SK-N-SH (cell line): ENCODE data around the gene PTGER1. TPM values are rescaled to one million over a fixed set of nuclear protein-coding genes. Genes with fewer than 3 reads are reported as not detected.

Experiments
- CTCF ChIA-PET: fragments of 300-600, 350-600 bp; formaldehyde crosslinking; extraction: SDS; loops from one replicate; lab custom pipeline; 2021; lab: Yijun Ruan, JAX
- POLR2A ChIA-PET: fragments of 350-600 bp; sonication (Branson Sonifier 250); formaldehyde crosslinking; extraction: SDS; loops from one replicate; lab custom pipeline; 2020; ENCODE audit warnings: antibody characterized with exemption, inconsistent platforms; lab: Yijun Ruan, JAX
- DNase-seq: peaks from one replicate; pipeline ENCODE4 v3.0.0; 2012
- H2AFZ ChIP-seq: fragments of 200-600 bp; sonication (generic); 2 replicates; pipeline ENCODE4 v1.8.1; 2016; ENCODE audit warnings: antibody characterized with exemption, mild to moderate bottlenecking, low read depth
- H3F3A ChIP-seq: fragments of 200-600 bp; sonication (generic); replicated peaks from 2 replicates; pipeline ENCODE3; 2016; ENCODE audit warnings: antibody characterized with exemption, mild to moderate bottlenecking; ENCODE audit not compliant: insufficient read depth
- H3K27ac ChIP-seq, 2 experiments: fragments of 200-500 bp in 1 of 2; fragments of 200-600 bp in 1 of 2; sonication (Bioruptor generic) in 1 of 2; sonication (generic), shearing (Covaris generic) in 1 of 2; 2 replicates each; pipeline versions ENCODE4 v1.5.1 to v1.6.1; 2014 to 2016; ENCODE audit warnings: low read depth in 2 of 2, inconsistent platforms in 1 of 2, low read length in 1 of 2, mild to moderate bottlenecking in 1 of 2, mixed read lengths in 1 of 2
- H3K27me3 ChIP-seq: fragments of 200-600 bp; sonication (generic), shearing (Covaris generic); 2 replicates; pipeline ENCODE4 v1.6.1; 2016; ENCODE audit warnings: mixed run types; ENCODE audit not compliant: insufficient read depth
- H3K36me3 ChIP-seq, 2 experiments: fragments of 200-500 bp in 1 of 2; fragments of 200-600 bp in 1 of 2; sonication (Bioruptor generic) in 1 of 2; sonication (generic) in 1 of 2; replicated peaks in 1 of 2; 2 replicates each; pipeline versions ENCODE3 to v1.5.1; 2014 to 2016; ENCODE audit warnings: low read length in 1 of 2, mild to moderate bottlenecking in 1 of 2; ENCODE audit not compliant: insufficient read depth in 2 of 2, control insufficient read depth in 1 of 2
- H3K4me1 ChIP-seq, 2 experiments: fragments of 200-500 bp in 1 of 2; fragments of 200-600 bp in 1 of 2; sonication (Bioruptor generic) in 1 of 2; sonication (generic), shearing (Covaris generic) in 1 of 2; 2 replicates each; pipeline versions ENCODE4 v1.5.1 to v1.6.1; 2014 to 2016; ENCODE audit warnings: low read depth in 1 of 2, low read length in 1 of 2, mixed run types in 1 of 2; ENCODE audit not compliant: insufficient read depth in 2 of 2, control insufficient read depth in 1 of 2
- H3K4me2 ChIP-seq: fragments of 200-600 bp; sonication (generic), shearing (Covaris generic); 2 replicates; pipeline ENCODE4 v1.6.1; 2017; ENCODE audit warnings: mixed run types
- H3K4me3 ChIP-seq, 2 experiments: fragments of 200-500 bp in 1 of 2; fragments of 200-600 bp in 1 of 2; sonication (Bioruptor generic) in 1 of 2; sonication (generic), shearing (Covaris generic) in 1 of 2; 2 replicates each; pipeline versions ENCODE4 v1.5.1 to v1.8.1; 2014 to 2016; ENCODE audit warnings: low read depth in 2 of 2, inconsistent platforms in 1 of 2, low read length in 1 of 2, mild to moderate bottlenecking in 1 of 2, mixed read lengths in 1 of 2, moderate library complexity in 1 of 2
- H3K79me2 ChIP-seq: fragments of 200-600 bp; sonication (generic); 2 replicates; pipeline ENCODE4 v1.8.1; 2017; ENCODE audit warnings: mild to moderate bottlenecking; ENCODE audit not compliant: insufficient read depth
- H3K9ac ChIP-seq: fragments of 200-600 bp; sonication (generic); 2 replicates; pipeline ENCODE4 v1.6.1; 2017; ENCODE audit warnings: mixed run types
- H3K9me2 ChIP-seq: fragments of 200-600 bp; sonication (generic); 2 replicates; pipeline ENCODE4 v1.6.1; 2017; ENCODE audit warnings: mixed run types
- H3K9me3 ChIP-seq: fragments of 200-600 bp; sonication (generic); 2 replicates; pipeline ENCODE4 v1.6.1; 2017; ENCODE audit warnings: mixed run types, mild to moderate bottlenecking, moderate library complexity
- H4K20me1 ChIP-seq: fragments of 200-600 bp; sonication (generic); 2 replicates; pipeline ENCODE4 v1.6.1; 2017; ENCODE audit warnings: mild to moderate bottlenecking, mixed run types; ENCODE audit not compliant: insufficient read depth
- CTCF ChIP-seq: fragments of 200-600 bp; sonication (generic); IDR thresholded peaks from 2 replicates; pipeline ENCODE4 v1.6.1; 2017; ENCODE audit warnings: antibody characterized with exemption, mild to moderate bottlenecking, moderate library complexity
- ELF1 ChIP-seq: IDR thresholded peaks from 2 replicates; pipeline ENCODE4 v1.4.0; 2012
- EP300 ChIP-seq, 2 experiments: IDR thresholded peaks; 2 replicates each; pipeline versions ENCODE4 v1.4.0 to v1.6.1; 2012; ENCODE audit warnings: borderline replicate concordance in 1 of 2, low read depth in 1 of 2, low read length in 1 of 2
- FOSL2 ChIP-seq: IDR thresholded peaks from 2 replicates; pipeline ENCODE4 v1.4.0; 2012; ENCODE audit warnings: low read depth, mild to moderate bottlenecking, moderate library complexity, borderline replicate concordance
- FOXJ3 ChIP-seq: sonication (generic); formaldehyde crosslinking; IDR thresholded peaks from 2 replicates; pipeline ENCODE4 v1.5.1; 2020; ENCODE audit warnings: mild to moderate bottlenecking, missing genetic modification reagents
- FOXM1 ChIP-seq: IDR thresholded peaks from 2 replicates; pipeline ENCODE4 v1.4.0; 2012; ENCODE audit warnings: low read depth, mild to moderate bottlenecking
- GABPA ChIP-seq: IDR thresholded peaks from 2 replicates; pipeline ENCODE4 v1.4.0; 2012; ENCODE audit warnings: low read depth, mild to moderate bottlenecking
- IRF3 ChIP-seq: fragments of 150-350 bp; IDR thresholded peaks from 2 replicates; pipeline ENCODE4 v1.6.1; 2016; ENCODE audit warnings: mild to moderate bottlenecking, low read depth, low read length
- JUND ChIP-seq: IDR thresholded peaks from 2 replicates; pipeline ENCODE4 v1.4.0; 2012
- MAX ChIP-seq: IDR thresholded peaks from 2 replicates; pipeline ENCODE4 v1.4.0; 2012; ENCODE audit warnings: low read depth
- MXI1 ChIP-seq: IDR thresholded peaks from 2 replicates; pipeline ENCODE4 v1.6.1; 2012; ENCODE audit warnings: mild to moderate bottlenecking, low read depth, low read length, improper control_type of control experiment
- NFIC ChIP-seq: IDR thresholded peaks from 2 replicates; pipeline ENCODE4 v1.4.0; 2012; ENCODE audit warnings: borderline replicate concordance
- NRF1 ChIP-seq: IDR thresholded peaks from 2 replicates; pipeline ENCODE4 v1.6.1; 2012; ENCODE audit warnings: low read depth, mild to moderate bottlenecking, low read length
- RCOR1 ChIP-seq: fragments of 150-350 bp; IDR thresholded peaks from 2 replicates; pipeline ENCODE4 v1.6.1; 2017; ENCODE audit warnings: antibody characterized with exemption, low read length
- REST ChIP-seq: IDR thresholded peaks from 2 replicates; pipeline ENCODE4 v1.6.1; 2012; ENCODE audit warnings: mild to moderate bottlenecking, low read depth, low read length, moderate library complexity
- TAF1 ChIP-seq: IDR thresholded peaks from 2 replicates; pipeline ENCODE4 v1.6.1; 2012; ENCODE audit warnings: low read depth, mild to moderate bottlenecking, low read length, moderate library complexity, borderline replicate concordance
- YY1 ChIP-seq: IDR thresholded peaks from 2 replicates; pipeline ENCODE4 v1.4.0; 2012; ENCODE audit warnings: low read depth, mild to moderate bottlenecking
- ZBTB33 ChIP-seq: IDR thresholded peaks from 2 replicates; pipeline ENCODE4 v1.4.0; 2012; ENCODE audit warnings: low read depth, borderline replicate concordance
- WGBS: methylation state at CpG from one replicate; pipeline ENCODE4 v1.1.6; 2017; ENCODE audit warnings: low lambda C conversion rate; 5-methylcytosine and 5-hydroxymethylcytosine counted together
- polyA plus RNA-seq, 3 experiments: library from polyadenylated mRNA; depleted of rRNA; stranded (reverse); fragments of >200 nt; gene quantifications; 2 replicates each; pipeline ENCODE4 v1.2.3, GENCODE V29; 2012

PTGER1 gene
- polyA plus RNA-seq, 1 of the 3 experiments (the other 2 are of a cell fraction): 6.0 TPM

- CTCF ChIA-PET: interaction anchor here (1.8 to 3.0 kb wide), 2 partner anchors 12 to 20 kb away, joined by 5 to 8 read pairs; no protein-coding TSS in a partner anchor
- WGBS: 96% methylated on average over 2 of the region's 5 CpGs
- H3K9ac ChIP-seq: no peak overlapping the region
These were observed 15.5 kb downstream of the PTGER1 start for GRCh38 chr19:14459703-14460102.

More at GRCh38 chr19:14459703-14460102, 15.5 kb downstream of the PTGER1 start:
- Histone ChIP-seq H3K36me3 (peaks cover 19 to 24% of the 10 kb centered on the region in 2 experiments), H3K4me2 (no peak overlapping the region), H3K4me1 (no peaks in the 10 kb centered on the region), H3F3A (peaks cover 4% of the 10 kb centered on the region), H3K9me3 (no peaks in the 10 kb centered on the region), H3K4me3 (no peak overlapping the region), H4K20me1 (no peaks in the 10 kb centered on the region), H3K79me2 (no peaks in the 10 kb centered on the region), H2AFZ (no peak overlapping the region), H3K9me2 (no peaks in the 10 kb centered on the region), H3K27ac (no peak overlapping the region), H3K27me3 (no peaks in the 10 kb centered on the region)
- POLR2A ChIA-PET: no interaction called here
- no peak for DNase-seq
- TF ChIP-seq MAX (no peak), NRF1 (no peak), ELF1 (no peak), CTCF (no peak), GABPA (no peak), MXI1 (no peak), TAF1 (no peak), IRF3 (no peak), JUND (no peak), YY1 (no peak), NFIC (no peak), FOXM1 (no peak), REST (no peak), ZBTB33 (no peak), FOSL2 (no peak), RCOR1 (no peak), EP300 (IDR thresholded peaks at IDR 0.05; ENCODE audit: borderline replicate concordance in 1 of 2, low read depth in 1 of 2, low read length in 1 of 2) (no peak), FOXJ3 (CRISPR knock-in tag) (no peak)
- TF ChIP-seq, all 33 proteins: peak for 0
